LNCaP clone FGC (cell line): ENCODE data around the gene ZNF414.
A peak's percentile ranks its signal among the peaks of the same experiment; 100 is the strongest.

Experiments used
- DNase-seq: peaks from one replicate; pipeline ENCODE4 v3.0.0-alpha.2; 2011; ENCODE audit warnings: low read depth
- H3K4me3 ChIP-seq: 2 replicates; pipeline ENCODE4 v1.5.1; 2011; ENCODE audit warnings: mild to moderate bottlenecking, low read depth, low read length, control low read depth
- CTCF ChIP-seq: IDR thresholded peaks from 2 replicates; pipeline ENCODE4 v1.5.1; 2012; ENCODE audit warnings: mild to moderate bottlenecking; ENCODE audit not compliant: control insufficient read depth, insufficient read depth; ENCODE audit errors: extremely low read depth

Gene ZNF414

GRCh38 chr19:8466018-8466417 lies 47.9 kb downstream of the ZNF414 start:
- TF ChIP-seq CTCF: no peak
- H3K4me3 ChIP-seq: no peak overlapping the region
- DNase-seq: no peak

DNA sequence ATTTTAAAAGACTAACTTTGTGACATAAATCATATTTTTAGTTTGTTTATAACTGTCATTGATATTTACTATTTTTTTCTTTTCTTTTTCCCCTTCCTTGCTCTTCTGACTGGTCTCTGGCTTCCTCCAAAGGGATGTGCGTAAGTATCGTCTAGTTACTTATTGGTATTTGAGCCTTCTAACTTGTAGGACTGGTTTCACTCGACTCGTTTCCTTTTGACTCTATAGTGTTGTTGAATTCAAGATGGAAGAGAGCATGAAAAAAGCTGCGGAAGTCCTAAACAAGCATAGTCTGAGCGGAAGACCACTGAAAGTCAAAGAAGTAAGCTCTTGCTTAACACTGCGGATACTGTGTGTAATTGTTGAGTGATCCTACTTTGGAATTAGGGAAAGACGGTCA lies 50.6 kb downstream of the ZNF414 start:
- no peak overlapping the region for H3K4me3 ChIP-seq
- TF ChIP-seq CTCF: no peak
- DNase-seq: no peak

GRCh38 chr19:8462571-8462970 lies 51.4 kb downstream of the ZNF414 start:
- DNase-seq: no peak
- H3K4me3 ChIP-seq: no peak overlapping the region
- TF ChIP-seq CTCF: no peak

DNA sequence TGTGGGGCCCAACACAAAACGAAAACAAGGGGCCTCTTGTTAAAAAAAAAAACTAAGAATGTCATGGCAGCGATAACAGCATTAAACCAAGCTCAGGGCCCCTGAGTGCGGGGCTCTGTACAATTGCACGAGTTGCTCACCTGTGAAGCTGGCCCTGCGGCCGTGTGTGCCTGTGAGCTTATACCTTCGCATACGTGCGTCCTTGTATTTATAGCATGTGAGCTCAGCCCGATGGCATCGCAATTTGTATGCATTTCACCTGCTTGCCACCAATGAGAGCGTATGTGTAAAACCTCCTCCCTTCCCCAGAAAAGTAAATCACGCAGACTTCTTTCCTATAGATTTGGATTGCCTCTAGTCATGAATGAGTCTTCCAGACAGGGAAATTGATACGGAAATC lies 52.1 kb downstream of the ZNF414 start:
- TF ChIP-seq CTCF: no peak
- no peak for DNase-seq
- H3K4me3 ChIP-seq: no peak overlapping the region

- no peak overlapping the region for H3K4me3 ChIP-seq
- DNase-seq: no peak
- TF ChIP-seq CTCF: no peak
Measured at GRCh38 chr19:8461376-8461775, 52.6 kb downstream of the ZNF414 start.

DNA sequence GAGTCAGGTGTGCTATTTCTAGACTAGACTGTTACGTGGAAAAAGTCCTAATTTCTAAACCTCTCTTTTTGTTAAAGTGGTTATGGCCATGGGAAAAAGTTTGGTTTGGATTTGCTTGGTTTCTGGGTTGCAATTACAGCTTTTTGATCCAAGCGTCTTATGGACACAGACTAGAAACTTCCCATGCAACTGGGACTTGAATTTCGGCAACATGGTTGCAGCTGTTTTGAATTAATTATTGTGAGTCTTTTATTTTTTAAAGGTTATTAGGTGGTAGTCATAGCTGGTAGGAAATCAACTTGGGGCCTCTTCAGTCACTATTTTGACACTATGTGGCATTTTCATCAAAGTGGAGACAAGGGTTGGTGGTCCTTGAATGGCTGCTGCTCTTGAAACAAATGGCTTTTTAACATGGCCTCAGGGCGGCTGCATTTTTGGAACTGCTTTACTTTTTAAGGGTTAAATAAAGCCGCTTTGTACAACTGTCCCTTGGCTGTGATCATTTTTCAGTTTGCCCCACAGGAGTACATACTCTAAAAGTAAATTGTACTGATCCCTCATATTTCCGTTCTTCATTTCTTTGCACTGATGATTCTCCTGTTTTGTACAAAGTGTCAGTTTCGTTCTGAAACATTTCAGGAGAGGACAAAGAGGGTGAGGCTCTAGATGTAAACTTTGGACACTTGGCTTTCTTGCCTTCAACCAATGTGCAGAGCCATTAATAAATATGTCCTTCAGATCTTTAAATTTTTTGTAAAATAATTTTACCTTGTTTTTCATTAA lies 53.3 kb downstream of the ZNF414 start:
- no peak for TF ChIP-seq CTCF
- DNase-seq: no peak
- H3K4me3 ChIP-seq: peak overlapping the region; percentile 20; the same call in 1 of the 2 replicates
